ENCODE measurements around the gene TMEM63A.
A peak's percentile ranks its signal among the peaks of the same experiment; 100 is the strongest.
"Not testable (repeated sequence)": the region's sequence is repeated elsewhere in the genome, so short reads cannot be mapped to it uniquely, and the experiment has no call there.

The TMEM63A gene

GRCh38 chr1:225816643-225817538 lies 65.3 kb downstream of the TMEM63A start:
- Histone ChIP-seq H3K4me1 (ENCODE audit: control insufficient read depth in 1 of 2, insufficient read depth in 2 of 2, low read length in 2 of 2) (peaks cover 11 to 18% of the 10 kb centered on the region in 2 experiments), H3K18ac (ENCODE audit: low read length) (peak overlapping the region; percentile 3), H3K4me2 (ENCODE audit: low read length) (no peak overlapping the region), H3K4ac (ENCODE audit: low read depth, low read length) (no peak overlapping the region), H4K91ac (ENCODE audit: low read depth, low read length) (no peak overlapping the region), H2BK12ac (ENCODE audit: low read length) (no peak overlapping the region), H3K79me1 (ENCODE audit: low read length) (peaks cover 3% of the 10 kb centered on the region), H3K36me3 (ENCODE audit: control insufficient read depth in 1 of 2, insufficient read depth in 2 of 2, low read length in 2 of 2) (no peaks in the 10 kb centered on the region), H3K9ac (ENCODE audit: low read length) (no peak overlapping the region), H4K8ac (ENCODE audit: low read depth, low read length) (no peak overlapping the region), H2AK5ac (ENCODE audit: low read length) (peak overlapping the region; percentile 50), H3K27me3 (ENCODE audit: insufficient read depth, low read length) (no peaks in the 10 kb centered on the region), H2AFZ (ENCODE audit: insufficient read depth, low read length, poor library complexity) (peak overlapping the region; percentile 5), H2BK120ac (ENCODE audit: insufficient read depth, low read length, poor library complexity) (no peak overlapping the region), H3K23ac (ENCODE audit: low read length) (no peak overlapping the region), H3K4me3 (ENCODE audit: low read depth, low read length) (no peak overlapping the region), H2BK5ac (ENCODE audit: low read depth, low read length, poor library complexity) (no peak overlapping the region), H3K9me3 (ENCODE audit: insufficient read depth, low read depth, low read length) (no peaks in the 10 kb centered on the region), H4K12ac (ENCODE audit: low read depth, low read length) (no peak overlapping the region), H3K79me2 (ENCODE audit: control insufficient read depth, insufficient read depth, low read length, poor library complexity) (peaks cover 2% of the 10 kb centered on the region), H3K27ac (ENCODE audit: low read depth, low read length) (no peak overlapping the region), H3K14ac (ENCODE audit: low read length) (no peak overlapping the region)
- WGBS (ENCODE audit: extremely low coverage, insufficient coverage, insufficient read length): no CpG with 5 or more reads among the region's 17 CpGs
- no peak for DNase-seq

DNA sequence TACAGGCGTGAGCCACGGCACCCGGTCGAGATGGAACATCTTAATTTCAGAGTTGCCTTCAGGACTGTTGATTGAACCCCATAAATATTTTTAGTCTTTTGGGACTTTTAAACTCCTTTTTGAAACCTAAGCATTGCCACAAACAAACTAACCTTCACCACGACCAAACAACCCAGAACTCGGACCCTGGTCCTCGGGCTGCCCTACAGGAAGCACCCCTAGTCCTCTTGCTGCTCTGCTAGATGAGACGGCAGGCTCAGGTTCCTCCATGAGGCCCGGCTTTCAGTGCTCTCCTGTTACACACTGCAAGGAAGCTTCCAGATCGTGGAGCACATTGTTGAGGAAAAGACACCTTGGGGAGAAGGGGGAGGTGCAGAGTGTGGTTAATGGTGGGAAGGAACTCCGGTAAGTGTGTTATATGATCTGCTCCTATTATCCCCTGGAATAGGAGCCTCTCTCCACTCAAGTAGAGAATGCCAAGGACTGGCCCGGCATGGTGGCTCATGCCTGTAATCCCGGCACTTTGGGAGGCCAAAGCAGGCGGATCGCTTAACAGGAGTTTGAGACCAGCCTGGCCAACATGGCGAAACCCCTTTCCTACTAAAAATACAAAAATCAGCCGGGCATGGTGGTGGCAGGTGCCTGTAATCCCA lies 66.5 kb downstream of the TMEM63A start:
- WGBS (ENCODE audit: extremely low coverage, insufficient coverage, insufficient read length): no CpG with 5 or more reads among the region's 17 CpGs
- H3K9ac ChIP-seq (ENCODE audit: low read length): no peak overlapping the region
- DNase-seq: no peak

GRCh38 chr1:225815090-225815489 lies 67.1 kb downstream of the TMEM63A start:
- H2AK5ac ChIP-seq (ENCODE audit: low read length); H3K9me3 ChIP-seq (ENCODE audit: insufficient read depth, low read depth, low read length); H3K79me1 ChIP-seq (ENCODE audit: low read length); H4K12ac ChIP-seq (ENCODE audit: low read depth, low read length); H3K4me2 ChIP-seq (ENCODE audit: low read length); H4K91ac ChIP-seq (ENCODE audit: low read depth, low read length); DNase-seq; H3K4me3 ChIP-seq (ENCODE audit: low read depth, low read length); H3K27ac ChIP-seq (ENCODE audit: low read depth, low read length); H3K4ac ChIP-seq (ENCODE audit: low read depth, low read length); H2BK12ac ChIP-seq (ENCODE audit: low read length); H3K9ac ChIP-seq (ENCODE audit: low read length); H2AFZ ChIP-seq (ENCODE audit: insufficient read depth, low read length, poor library complexity); H3K79me2 ChIP-seq (ENCODE audit: control insufficient read depth, insufficient read depth, low read length, poor library complexity); H3K18ac ChIP-seq (ENCODE audit: low read length); H2BK120ac ChIP-seq (ENCODE audit: insufficient read depth, low read length, poor library complexity); H3K14ac ChIP-seq (ENCODE audit: low read length); H3K23ac ChIP-seq (ENCODE audit: low read length); H2BK5ac ChIP-seq (ENCODE audit: low read depth, low read length, poor library complexity); H4K8ac ChIP-seq (ENCODE audit: low read depth, low read length); H3K27me3 ChIP-seq (ENCODE audit: insufficient read depth, low read length); H3K36me3 ChIP-seq (ENCODE audit: control insufficient read depth in 1 of 2, insufficient read depth in 2 of 2, low read length in 2 of 2): not testable (repeated sequence)
- peaks cover 17 to 28% of the 10 kb centered on the region in 2 experiments for H3K4me1 ChIP-seq (ENCODE audit: control insufficient read depth in 1 of 2, insufficient read depth in 2 of 2, low read length in 2 of 2)
- no CpG with 5 or more reads among the region's 7 CpGs for WGBS (ENCODE audit: extremely low coverage, insufficient coverage, insufficient read length)

More for the DNA sequence above, 66.5 kb downstream of the TMEM63A start:
- no peak overlapping the region for H2BK5ac ChIP-seq (ENCODE audit: low read depth, low read length, poor library complexity)
- no peak overlapping the region for H4K8ac ChIP-seq (ENCODE audit: low read depth, low read length)
- H2BK12ac ChIP-seq (ENCODE audit: low read length): no peak overlapping the region
- no peak overlapping the region for H2BK120ac ChIP-seq (ENCODE audit: insufficient read depth, low read length, poor library complexity)
- H3K18ac ChIP-seq (ENCODE audit: low read length): no peak overlapping the region
- H3K79me2 ChIP-seq (ENCODE audit: control insufficient read depth, insufficient read depth, low read length, poor library complexity): peaks cover 2% of the 10 kb centered on the region
- no peaks in the 10 kb centered on the region for H3K9me3 ChIP-seq (ENCODE audit: insufficient read depth, low read depth, low read length)
- H3K4me2 ChIP-seq (ENCODE audit: low read length): no peak overlapping the region
- no peaks in the 10 kb centered on the region for H3K27me3 ChIP-seq (ENCODE audit: insufficient read depth, low read length)
- no peak overlapping the region for H3K27ac ChIP-seq (ENCODE audit: low read depth, low read length)
- H4K91ac ChIP-seq (ENCODE audit: low read depth, low read length): no peak overlapping the region
- H3K36me3 ChIP-seq (ENCODE audit: control insufficient read depth in 1 of 2, insufficient read depth in 2 of 2, low read length in 2 of 2): no peaks in the 10 kb centered on the region
- no peak overlapping the region for H2AK5ac ChIP-seq (ENCODE audit: low read length)
- H3K23ac ChIP-seq (ENCODE audit: low read length): no peak overlapping the region
- no peak overlapping the region for H4K12ac ChIP-seq (ENCODE audit: low read depth, low read length)
- peaks cover 3% of the 10 kb centered on the region for H3K79me1 ChIP-seq (ENCODE audit: low read length)
- no peak overlapping the region for H3K14ac ChIP-seq (ENCODE audit: low read length)
- H3K4me1 ChIP-seq (ENCODE audit: control insufficient read depth in 1 of 2, insufficient read depth in 2 of 2, low read length in 2 of 2): peaks cover 17 to 28% of the 10 kb centered on the region in 2 experiments
- H2AFZ ChIP-seq (ENCODE audit: insufficient read depth, low read length, poor library complexity): no peak overlapping the region
- no peak overlapping the region for H3K4me3 ChIP-seq (ENCODE audit: low read depth, low read length)
- no peak overlapping the region for H3K4ac ChIP-seq (ENCODE audit: low read depth, low read length)

DNA sequence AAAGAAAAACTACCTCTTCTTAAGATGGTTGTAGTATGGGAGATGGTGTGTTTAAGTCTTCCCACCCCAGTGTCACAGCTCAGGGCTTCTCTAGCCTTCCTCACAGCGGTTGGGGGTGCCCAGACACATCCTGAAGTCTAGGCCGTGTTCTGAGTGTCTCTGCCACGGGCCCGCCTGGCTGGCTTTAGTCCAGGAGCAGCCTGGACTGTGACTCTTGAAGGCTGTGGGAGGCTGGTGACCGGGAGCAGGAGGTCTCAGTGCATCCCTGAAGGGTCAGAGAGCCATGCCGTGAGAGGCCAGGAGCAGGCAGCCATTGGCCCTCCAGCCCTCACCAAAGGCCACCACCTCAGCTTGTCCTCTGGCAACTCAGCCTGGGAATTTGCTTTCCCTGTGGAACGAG lies 67.8 kb downstream of the TMEM63A start:
- Histone ChIP-seq H4K8ac (ENCODE audit: low read depth, low read length) (no peak overlapping the region), H4K12ac (ENCODE audit: low read depth, low read length) (no peak overlapping the region), H3K4me2 (ENCODE audit: low read length) (no peak overlapping the region), H2BK5ac (ENCODE audit: low read depth, low read length, poor library complexity) (no peak overlapping the region), H3K23ac (ENCODE audit: low read length) (no peak overlapping the region), H3K9me3 (ENCODE audit: insufficient read depth, low read depth, low read length) (no peaks in the 10 kb centered on the region), H3K36me3 (ENCODE audit: control insufficient read depth in 1 of 2, insufficient read depth in 2 of 2, low read length in 2 of 2) (no peaks in the 10 kb centered on the region), H2BK12ac (ENCODE audit: low read length) (no peak overlapping the region), H2AK5ac (ENCODE audit: low read length) (no peak overlapping the region), H3K27me3 (ENCODE audit: insufficient read depth, low read length) (no peaks in the 10 kb centered on the region), H3K79me1 (ENCODE audit: low read length) (peaks cover 5% of the 10 kb centered on the region), H3K4me1 (ENCODE audit: control insufficient read depth in 1 of 2, insufficient read depth in 2 of 2, low read length in 2 of 2) (peaks cover 17 to 30% of the 10 kb centered on the region in 2 experiments), H4K91ac (ENCODE audit: low read depth, low read length) (no peak overlapping the region), H3K18ac (ENCODE audit: low read length) (no peak overlapping the region), H3K14ac (ENCODE audit: low read length) (no peak overlapping the region), H3K9ac (ENCODE audit: low read length) (no peak overlapping the region), H3K4me3 (ENCODE audit: low read depth, low read length) (no peak overlapping the region), H3K79me2 (ENCODE audit: control insufficient read depth, insufficient read depth, low read length, poor library complexity) (peaks cover 4% of the 10 kb centered on the region), H2AFZ (ENCODE audit: insufficient read depth, low read length, poor library complexity) (no peak overlapping the region), H3K27ac (ENCODE audit: low read depth, low read length) (no peak overlapping the region), H2BK120ac (ENCODE audit: insufficient read depth, low read length, poor library complexity) (no peak overlapping the region), H3K4ac (ENCODE audit: low read depth, low read length) (no peak overlapping the region)
- no peak for DNase-seq
- no CpG with 5 or more reads among the region's 7 CpGs for WGBS (ENCODE audit: extremely low coverage, insufficient coverage, insufficient read length)
